GM18505 (cell line): Measurements from ENCODE around the gene LHX4.

Experiments used
- ATAC-seq: cut with Tn5 transposase; IDR thresholded peaks from one replicate; pipeline ENCODE4 v1.9.1; 2021; ENCODE audit not compliant: unreplicated experiment
- POLR2A ChIP-seq: IDR thresholded peaks from 4 replicates; pipeline ENCODE4 v1.6.1; 2011; ENCODE audit warnings: borderline replicate concordance; ENCODE audit not compliant: insufficient read depth, insufficient read length; ENCODE audit errors: extremely low read depth

LHX4 gene

DNA sequence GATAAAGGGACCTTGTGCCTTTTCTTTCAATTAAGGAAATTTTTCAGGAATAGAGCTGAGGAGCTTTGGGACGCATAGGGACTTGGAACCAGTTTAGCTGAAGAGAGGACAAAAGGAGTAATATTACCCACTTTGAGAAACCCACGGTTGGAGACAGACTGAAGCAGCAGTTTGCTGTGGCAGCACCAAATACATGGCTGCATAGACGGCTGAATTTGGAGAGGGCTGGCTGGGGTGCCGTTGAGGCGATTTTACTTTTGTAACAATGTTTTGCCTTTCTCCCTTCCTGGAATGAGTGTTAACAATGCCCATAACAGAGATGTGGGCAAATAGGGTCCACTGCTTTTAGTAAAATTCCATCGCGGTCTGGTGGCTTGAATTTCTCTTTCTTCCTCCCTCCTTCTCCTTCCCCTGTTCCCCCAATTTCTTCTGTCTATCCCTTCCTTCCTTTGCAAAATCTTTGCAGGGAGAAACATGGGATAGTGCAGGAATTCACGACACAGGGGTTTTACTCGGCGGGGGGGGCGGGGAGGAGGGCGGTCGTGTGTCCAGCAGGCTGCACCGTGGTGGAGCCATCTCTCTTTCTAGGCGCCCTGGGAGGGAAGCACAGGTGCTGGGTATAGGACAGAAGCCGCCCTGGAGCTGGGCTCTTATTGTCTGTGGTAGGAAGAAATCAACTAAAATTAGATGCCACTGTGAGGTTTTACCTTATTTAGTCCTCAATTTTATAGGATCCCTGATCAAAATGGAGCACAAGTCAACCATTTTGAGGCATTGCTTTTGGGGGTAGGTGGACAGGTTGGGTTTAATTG, 6.8 kb downstream of the LHX4 start:
- no peak for TF ChIP-seq POLR2A
- ATAC-seq: no peak

GRCh38 chr1:180237869-180238476, 7.9 kb downstream of the LHX4 start:
- ATAC-seq: no peak

GRCh38 chr1:180238675-180239074, 8.6 kb downstream of the LHX4 start:
- TF ChIP-seq POLR2A: no peak
- no peak for ATAC-seq

More at GRCh38 chr1:180237869-180238476, 7.9 kb downstream of the LHX4 start:
- no peak for TF ChIP-seq POLR2A

DNA sequence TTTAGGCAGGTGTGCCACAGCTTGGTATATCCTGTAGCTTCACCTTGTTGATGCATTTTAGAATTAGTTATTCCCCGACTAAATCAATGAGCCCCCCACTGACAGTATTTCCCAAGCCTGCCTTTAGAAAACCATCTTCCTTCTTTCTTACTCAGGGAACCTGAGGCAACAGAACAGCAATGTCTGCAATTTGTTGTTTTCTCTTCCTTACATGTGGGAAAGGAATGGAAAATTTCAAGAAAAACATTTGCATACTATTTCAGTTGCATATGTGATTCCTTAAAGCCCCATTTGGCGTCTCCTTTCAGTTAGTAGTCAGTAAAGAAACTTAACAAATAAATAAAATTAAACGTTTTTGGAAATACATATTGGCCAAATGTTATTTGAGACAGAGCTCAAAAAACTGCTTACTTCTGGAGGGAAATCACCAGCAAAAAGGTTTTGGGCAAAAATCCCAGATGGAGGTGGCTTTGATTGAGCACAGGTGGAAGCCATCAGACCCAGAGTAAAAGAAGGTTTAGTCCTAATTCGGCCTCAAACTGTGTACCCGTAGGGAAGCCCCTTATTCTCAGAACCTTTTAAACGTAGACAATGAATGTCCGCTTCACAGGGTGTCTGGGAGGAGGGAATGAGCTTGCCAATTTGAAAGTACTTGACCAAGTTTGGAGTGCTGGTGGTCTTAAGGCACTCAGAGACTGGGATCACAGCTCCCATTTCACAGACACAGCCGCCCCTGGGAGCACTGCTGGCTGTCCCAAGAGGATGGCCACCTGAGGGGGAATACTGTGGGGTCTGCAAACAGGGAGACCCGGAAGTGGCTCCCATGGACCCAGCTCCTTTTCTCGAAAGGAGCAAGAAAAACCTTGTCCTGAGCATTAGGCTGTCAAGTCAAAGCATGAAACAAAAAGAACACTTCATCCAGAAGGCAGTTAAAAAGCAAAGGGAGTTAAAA, 9.4 kb downstream of the LHX4 start:
- no peak for TF ChIP-seq POLR2A
- no peak for ATAC-seq

GRCh38 chr1:180241716-180242544, 11.9 kb downstream of the LHX4 start:
- no peak for ATAC-seq
- TF ChIP-seq POLR2A: no peak

DNA sequence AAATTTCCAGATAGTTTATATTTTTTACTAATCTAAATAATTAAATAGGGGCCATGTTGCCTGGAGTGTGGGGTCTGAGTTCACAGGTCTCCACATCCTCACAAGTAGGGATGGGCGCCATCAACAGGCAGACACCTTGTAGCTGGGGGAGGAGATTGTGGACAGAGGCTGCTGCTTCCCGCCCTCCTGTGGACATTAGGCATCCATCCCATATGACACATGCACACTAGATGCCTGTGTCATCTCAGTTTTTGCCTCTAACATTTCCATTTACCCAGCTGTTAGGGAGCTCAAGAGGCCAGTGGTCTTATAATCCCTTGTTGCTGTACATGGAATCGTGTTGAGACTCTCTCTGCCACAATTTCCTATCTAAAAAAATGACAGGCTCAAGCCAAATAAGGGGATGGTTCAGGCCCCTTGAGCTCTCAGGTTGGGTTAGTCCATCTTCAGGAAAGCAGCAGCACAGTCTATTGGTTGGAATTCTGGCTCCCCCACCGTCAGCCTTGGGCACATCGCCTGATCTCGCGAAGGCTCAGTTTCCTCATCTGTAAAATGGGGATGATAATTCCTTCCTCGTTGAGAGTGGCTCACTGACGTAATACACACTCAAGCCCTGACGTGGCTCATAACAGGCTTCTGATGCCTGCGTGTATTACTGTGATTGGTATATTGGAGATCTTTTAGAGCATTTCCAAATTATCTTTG, 13.6 kb downstream of the LHX4 start:
- ATAC-seq: no peak
- no peak for TF ChIP-seq POLR2A

DNA sequence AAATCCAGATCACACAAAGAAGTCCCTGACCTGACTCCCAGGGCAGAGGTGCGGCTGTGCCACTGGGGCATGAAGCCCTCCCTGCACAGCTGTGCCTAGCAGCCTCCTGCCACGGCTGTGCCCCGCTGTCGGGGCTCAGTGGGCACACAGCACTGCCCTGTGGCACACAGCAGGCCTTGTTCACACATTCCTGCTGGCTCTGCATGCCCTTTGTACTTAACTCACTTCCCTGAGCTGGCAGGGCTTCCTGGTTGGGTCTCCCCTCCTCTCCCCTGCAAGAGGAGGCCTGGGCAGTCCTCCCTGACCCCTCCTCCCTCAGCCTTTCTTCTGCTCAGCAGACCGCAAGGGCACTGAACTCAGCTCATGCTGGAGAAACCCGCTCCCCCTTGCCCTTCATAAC, 14.8 kb downstream of the LHX4 start:
- ATAC-seq: no peak
- no peak for TF ChIP-seq POLR2A

- no peak for ATAC-seq
- TF ChIP-seq POLR2A: no peak
These were observed 16.5 kb downstream of the LHX4 start for GRCh38 chr1:180246579-180246978.

DNA sequence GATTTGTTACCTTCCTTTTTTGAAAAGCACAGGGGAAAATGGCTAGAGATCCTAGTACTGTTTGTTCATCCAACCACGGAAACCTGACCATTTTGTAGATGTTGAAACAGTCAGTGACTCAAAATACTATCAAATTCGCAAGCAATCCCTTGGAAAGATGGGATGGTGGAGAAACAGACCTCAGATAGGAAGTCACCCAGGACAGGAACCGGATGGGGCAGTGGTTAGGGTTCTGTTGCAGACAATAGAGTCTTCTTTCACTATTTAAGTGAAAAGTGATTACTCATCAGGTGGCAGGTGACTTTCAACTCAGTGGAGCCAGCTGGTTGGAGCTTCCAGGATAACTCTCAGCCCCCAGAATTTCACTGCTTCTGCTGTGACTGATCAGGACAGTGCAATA, 17.0 kb downstream of the LHX4 start:
- ATAC-seq: no peak
- no peak for TF ChIP-seq POLR2A

DNA sequence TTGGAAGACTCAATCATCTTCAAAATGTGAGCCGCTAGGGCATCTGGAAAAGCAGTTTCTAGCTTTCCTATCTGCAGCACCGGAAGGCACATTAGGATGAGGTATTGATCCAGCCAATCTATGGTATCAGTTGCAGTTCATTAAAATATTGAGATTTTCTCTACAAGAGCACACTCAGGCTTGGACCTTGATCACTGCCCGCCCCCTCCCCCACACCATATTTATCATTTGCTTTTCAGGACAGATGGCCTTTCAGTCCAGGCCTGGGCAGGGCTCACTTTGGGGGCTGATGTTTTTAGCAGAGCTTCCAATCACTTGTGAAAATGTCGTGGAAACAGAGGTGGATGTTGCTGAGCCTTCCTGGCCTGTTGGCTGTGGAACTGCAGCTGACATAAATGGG, 17.5 kb downstream of the LHX4 start:
- TF ChIP-seq POLR2A: no peak
- no peak for ATAC-seq

DNA sequence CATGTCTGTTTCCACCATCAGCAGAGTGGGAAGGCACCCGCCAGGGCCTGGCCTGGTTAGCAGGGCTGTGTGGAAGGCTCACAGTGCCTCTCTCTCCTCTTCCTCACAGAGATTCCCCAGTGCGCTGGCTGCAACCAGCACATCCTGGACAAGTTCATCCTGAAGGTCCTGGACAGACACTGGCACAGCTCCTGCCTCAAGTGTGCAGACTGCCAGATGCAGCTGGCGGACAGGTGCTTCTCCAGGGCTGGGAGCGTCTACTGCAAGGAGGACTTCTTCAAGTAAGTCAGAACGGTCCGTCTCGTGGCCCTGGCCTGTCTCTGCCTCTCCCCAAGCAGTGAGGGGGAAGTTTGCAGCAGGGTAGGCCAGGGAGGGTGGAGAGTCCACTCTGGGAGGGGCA, 18.1 kb downstream of the LHX4 start:
- ATAC-seq: no peak
- no peak for TF ChIP-seq POLR2A
